ENCODE measurements around the gene BHLHE40. TPM values are rescaled to one million over a fixed set of nuclear protein-coding genes. Genes with fewer than 3 reads are reported as not detected.

BHLHE40 gene
- polyA plus RNA-seq, 1 donor from 2014 or later: not detected

GRCh38 chr3:4995500-4996053 lies 16.3 kb downstream of the BHLHE40 start:
- H3K9me2 ChIP-seq (ENCODE audit: insufficient read depth, low read length): no peaks in the 10 kb centered on the region
- H2AFZ ChIP-seq (ENCODE audit: low read depth, low read length): no peak overlapping the region
- no peak overlapping the region for H3K4me2 ChIP-seq (ENCODE audit: low read length)
- TF ChIP-seq SMC3 (conservative IDR thresholded peaks at IDR 0.05; ENCODE audit: poor library complexity) (no peak), MXI1 (conservative IDR thresholded peaks at IDR 0.05; ENCODE audit: poor library complexity, severe bottlenecking) (no peak), EZH2 (IDR thresholded peaks at IDR 0.05; ENCODE audit: borderline replicate concordance, insufficient read depth, low read length, poor library complexity, severe bottlenecking) (no peak), EP300 (conservative IDR thresholded peaks at IDR 0.05; ENCODE audit: poor library complexity, severe bottlenecking) (no peak), RAD21 (conservative IDR thresholded peaks at IDR 0.05) (no peak), TAF1 (IDR thresholded peaks at IDR 0.05; ENCODE audit: low read depth) (no peak), POLR2AphosphoS5 (IDR thresholded peaks at IDR 0.05) (no peak)
- TF ChIP-seq, protein P1, sequence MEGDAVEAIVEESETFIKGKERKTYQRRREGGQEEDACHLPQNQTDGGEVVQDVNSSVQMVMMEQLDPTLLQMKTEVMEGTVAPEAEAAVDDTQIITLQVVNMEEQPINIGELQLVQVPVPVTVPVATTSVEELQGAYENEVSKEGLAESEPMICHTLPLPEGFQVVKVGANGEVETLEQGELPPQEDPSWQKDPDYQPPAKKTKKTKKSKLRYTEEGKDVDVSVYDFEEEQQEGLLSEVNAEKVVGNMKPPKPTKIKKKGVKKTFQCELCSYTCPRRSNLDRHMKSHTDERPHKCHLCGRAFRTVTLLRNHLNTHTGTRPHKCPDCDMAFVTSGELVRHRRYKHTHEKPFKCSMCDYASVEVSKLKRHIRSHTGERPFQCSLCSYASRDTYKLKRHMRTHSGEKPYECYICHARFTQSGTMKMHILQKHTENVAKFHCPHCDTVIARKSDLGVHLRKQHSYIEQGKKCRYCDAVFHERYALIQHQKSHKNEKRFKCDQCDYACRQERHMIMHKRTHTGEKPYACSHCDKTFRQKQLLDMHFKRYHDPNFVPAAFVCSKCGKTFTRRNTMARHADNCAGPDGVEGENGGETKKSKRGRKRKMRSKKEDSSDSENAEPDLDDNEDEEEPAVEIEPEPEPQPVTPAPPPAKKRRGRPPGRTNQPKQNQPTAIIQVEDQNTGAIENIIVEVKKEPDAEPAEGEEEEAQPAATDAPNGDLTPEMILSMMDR (IDR thresholded peaks at IDR 0.05; ENCODE audit: poor library complexity, severe bottlenecking): no peak
- TF ChIP-seq, protein P2, sequence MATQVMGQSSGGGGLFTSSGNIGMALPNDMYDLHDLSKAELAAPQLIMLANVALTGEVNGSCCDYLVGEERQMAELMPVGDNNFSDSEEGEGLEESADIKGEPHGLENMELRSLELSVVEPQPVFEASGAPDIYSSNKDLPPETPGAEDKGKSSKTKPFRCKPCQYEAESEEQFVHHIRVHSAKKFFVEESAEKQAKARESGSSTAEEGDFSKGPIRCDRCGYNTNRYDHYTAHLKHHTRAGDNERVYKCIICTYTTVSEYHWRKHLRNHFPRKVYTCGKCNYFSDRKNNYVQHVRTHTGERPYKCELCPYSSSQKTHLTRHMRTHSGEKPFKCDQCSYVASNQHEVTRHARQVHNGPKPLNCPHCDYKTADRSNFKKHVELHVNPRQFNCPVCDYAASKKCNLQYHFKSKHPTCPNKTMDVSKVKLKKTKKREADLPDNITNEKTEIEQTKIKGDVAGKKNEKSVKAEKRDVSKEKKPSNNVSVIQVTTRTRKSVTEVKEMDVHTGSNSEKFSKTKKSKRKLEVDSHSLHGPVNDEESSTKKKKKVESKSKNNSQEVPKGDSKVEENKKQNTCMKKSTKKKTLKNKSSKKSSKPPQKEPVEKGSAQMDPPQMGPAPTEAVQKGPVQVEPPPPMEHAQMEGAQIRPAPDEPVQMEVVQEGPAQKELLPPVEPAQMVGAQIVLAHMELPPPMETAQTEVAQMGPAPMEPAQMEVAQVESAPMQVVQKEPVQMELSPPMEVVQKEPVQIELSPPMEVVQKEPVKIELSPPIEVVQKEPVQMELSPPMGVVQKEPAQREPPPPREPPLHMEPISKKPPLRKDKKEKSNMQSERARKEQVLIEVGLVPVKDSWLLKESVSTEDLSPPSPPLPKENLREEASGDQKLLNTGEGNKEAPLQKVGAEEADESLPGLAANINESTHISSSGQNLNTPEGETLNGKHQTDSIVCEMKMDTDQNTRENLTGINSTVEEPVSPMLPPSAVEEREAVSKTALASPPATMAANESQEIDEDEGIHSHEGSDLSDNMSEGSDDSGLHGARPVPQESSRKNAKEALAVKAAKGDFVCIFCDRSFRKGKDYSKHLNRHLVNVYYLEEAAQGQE (IDR thresholded peaks at IDR 0.05; ENCODE audit: borderline replicate concordance): no peak
- H4K20me1 ChIP-seq (ENCODE audit: insufficient read depth): no peaks in the 10 kb centered on the region
- H3K36me3 ChIP-seq (ENCODE audit: insufficient read depth, low read length): no peaks in the 10 kb centered on the region
- H3K27ac ChIP-seq (ENCODE audit: low read length): no peak overlapping the region
- no peaks in the 10 kb centered on the region for H3K9me3 ChIP-seq (ENCODE audit: low read length)
- no peak overlapping the region for H3K4me3 ChIP-seq (ENCODE audit: low read length)
- H3K27me3 ChIP-seq (ENCODE audit: insufficient read depth, low read depth, low read length): no peaks in the 10 kb centered on the region
- H3F3A ChIP-seq (ENCODE audit: insufficient read depth, low read length, poor library complexity, severe bottlenecking): no peaks in the 10 kb centered on the region
- H3K9ac ChIP-seq (ENCODE audit: low read length): no peak overlapping the region
- H3K79me2 ChIP-seq (replicated peaks; ENCODE audit: insufficient read depth, low read length): no peaks in the 10 kb centered on the region

DNA sequence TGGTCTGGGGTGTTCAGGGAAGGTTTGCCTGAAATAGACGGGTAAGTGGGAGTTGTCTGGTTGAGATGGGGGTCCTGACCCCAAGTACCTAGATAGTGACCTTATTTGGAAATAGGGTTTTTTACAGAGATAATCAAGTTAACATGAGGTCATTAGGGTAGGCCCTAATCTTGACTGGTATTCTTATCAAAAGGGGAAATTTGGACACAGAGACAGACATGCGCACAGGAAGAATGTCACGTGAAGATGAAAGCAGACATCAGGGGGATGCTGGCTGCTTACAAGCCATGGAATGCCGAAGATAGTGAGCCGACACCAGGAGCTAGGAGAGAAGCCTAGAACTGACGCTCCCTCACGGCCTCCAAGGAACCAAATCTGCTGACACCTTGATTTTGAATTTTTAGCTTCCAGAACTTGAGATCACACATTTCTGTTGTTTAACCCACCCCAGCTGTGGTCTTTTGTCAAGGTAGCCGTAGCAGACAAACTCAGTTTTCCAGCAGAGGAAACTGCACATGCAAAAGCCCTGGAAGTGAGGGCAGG lies 17.1 kb downstream of the BHLHE40 start:
- Histone ChIP-seq H3K79me2 (replicated peaks; ENCODE audit: insufficient read depth, low read length) (no peaks in the 10 kb centered on the region), H2AFZ (ENCODE audit: low read depth, low read length) (no peak overlapping the region), H4K20me1 (ENCODE audit: insufficient read depth) (no peaks in the 10 kb centered on the region), H3K9ac (ENCODE audit: low read length) (no peak overlapping the region), H3K4me3 (ENCODE audit: low read length) (no peak overlapping the region), H3K27me3 (ENCODE audit: insufficient read depth, low read depth, low read length) (no peaks in the 10 kb centered on the region), H3K9me2 (ENCODE audit: insufficient read depth, low read length) (no peaks in the 10 kb centered on the region), H3F3A (ENCODE audit: insufficient read depth, low read length, poor library complexity, severe bottlenecking) (no peaks in the 10 kb centered on the region), H3K36me3 (ENCODE audit: insufficient read depth, low read length) (no peaks in the 10 kb centered on the region), H3K9me3 (ENCODE audit: low read length) (no peaks in the 10 kb centered on the region), H3K4me2 (ENCODE audit: low read length) (no peak overlapping the region), H3K27ac (ENCODE audit: low read length) (no peak overlapping the region)
- TF ChIP-seq SMC3 (conservative IDR thresholded peaks at IDR 0.05; ENCODE audit: poor library complexity): no peak
- TF ChIP-seq, protein P1 (IDR thresholded peaks at IDR 0.05; ENCODE audit: poor library complexity, severe bottlenecking): no peak
- no peak for TF ChIP-seq EP300 (conservative IDR thresholded peaks at IDR 0.05; ENCODE audit: poor library complexity, severe bottlenecking)
- no peak for TF ChIP-seq TAF1 (IDR thresholded peaks at IDR 0.05; ENCODE audit: low read depth)
- no peak for TF ChIP-seq RAD21 (conservative IDR thresholded peaks at IDR 0.05)
- no peak for TF ChIP-seq MXI1 (conservative IDR thresholded peaks at IDR 0.05; ENCODE audit: poor library complexity, severe bottlenecking)

Data from neural cell (in vitro differentiated cells).